HepG2 (cell line): Measurements from ENCODE around the gene STK25. TPM values are rescaled to one million over a fixed set of nuclear protein-coding genes. Genes with fewer than 3 reads are reported as not detected.

Experiments used
- ARNT ChIP-seq: fragments of 450-650 bp; IDR thresholded peaks from 2 replicates; pipeline ENCODE4 v1.6.1; 2017
- BATF2 ChIP-seq: sonication (generic); formaldehyde crosslinking; IDR thresholded peaks from 2 replicates; pipeline ENCODE4 v1.8.0; 2022; ENCODE audit warnings: mild to moderate bottlenecking, missing genetic modification reagents, moderate library complexity
- CEBPG ChIP-seq: IDR thresholded peaks from 2 replicates; pipeline ENCODE4 v1.6.1; 2016
- CERS6 ChIP-seq: sonication (generic); formaldehyde crosslinking; IDR thresholded peaks from 2 replicates; pipeline ENCODE4 v1.5.0; 2020; ENCODE audit warnings: missing genetic modification reagents
- FLYWCH1 ChIP-seq: sonication (generic); formaldehyde crosslinking; IDR thresholded peaks from 2 replicates; pipeline ENCODE4 v1.8.1; 2023; ENCODE audit warnings: mild to moderate bottlenecking, missing genetic modification reagents
- GMEB1 ChIP-seq: sonication (generic); formaldehyde crosslinking; IDR thresholded peaks from 2 replicates; pipeline ENCODE4 v1.5.1; 2020; ENCODE audit warnings: missing genetic modification reagents, mild to moderate bottlenecking, borderline replicate concordance
- IRF2 ChIP-seq: IDR thresholded peaks from 2 replicates; pipeline ENCODE4 v1.6.1; 2018; ENCODE audit warnings: missing genetic modification reagents, missing compliant biosample characterization
- KAT2B ChIP-seq: fragments of 150-350 bp; IDR thresholded peaks from 2 replicates; pipeline ENCODE4 v1.6.1; 2014; ENCODE audit warnings: low read depth, low read length, borderline replicate concordance
- KLF9 ChIP-seq: IDR thresholded peaks from 2 replicates; pipeline ENCODE4 v1.6.1; 2016; ENCODE audit warnings: low read depth
- NR2C2 ChIP-seq: sonication (generic); formaldehyde crosslinking; IDR thresholded peaks from 2 replicates; pipeline ENCODE4 v1.4.0; 2020; ENCODE audit warnings: missing genetic modification reagents, mild to moderate bottlenecking, moderate library complexity, borderline replicate concordance
- RFXAP ChIP-seq: sonication (generic); formaldehyde crosslinking; IDR thresholded peaks from 2 replicates; pipeline ENCODE4 v1.4.0; 2020; ENCODE audit warnings: missing genetic modification reagents, borderline replicate concordance
- SMYD3 ChIP-seq: sonication (generic); formaldehyde crosslinking; IDR thresholded peaks from 2 replicates; pipeline ENCODE4 v1.8.1; 2023; ENCODE audit warnings: mild to moderate bottlenecking, missing genetic modification reagents
- ZBTB14 ChIP-seq: sonication (generic); formaldehyde crosslinking; IDR thresholded peaks from 2 replicates; pipeline ENCODE4 v1.4.0; 2020; ENCODE audit warnings: missing genetic modification reagents
- ZBTB34 ChIP-seq: sonication (generic); formaldehyde crosslinking; IDR thresholded peaks from 2 replicates; pipeline ENCODE4 v1.8.0; 2022; ENCODE audit warnings: mild to moderate bottlenecking, missing genetic modification reagents
- ZFP37 ChIP-seq: sonication (generic); formaldehyde crosslinking; IDR thresholded peaks from 2 replicates; pipeline ENCODE4 v1.4.0; 2020; ENCODE audit warnings: missing genetic modification reagents, borderline replicate concordance
- ZNF276 ChIP-seq: sonication (generic); formaldehyde crosslinking; IDR thresholded peaks from 2 replicates; pipeline ENCODE4 v1.4.0; 2020; ENCODE audit warnings: mild to moderate bottlenecking, low read depth, missing genetic modification reagents
- ZNF432 ChIP-seq: sonication (generic); formaldehyde crosslinking; IDR thresholded peaks from 2 replicates; pipeline ENCODE4 v1.5.0; 2020; ENCODE audit warnings: missing genetic modification reagents, mild to moderate bottlenecking, borderline replicate concordance
- ZNF576 ChIP-seq: sonication (generic); formaldehyde crosslinking; IDR thresholded peaks from 2 replicates; pipeline ENCODE4 v1.4.0; 2020; ENCODE audit warnings: mild to moderate bottlenecking, missing genetic modification reagents
- ZNF800 ChIP-seq: sonication (generic); formaldehyde crosslinking; IDR thresholded peaks from 2 replicates; pipeline ENCODE4 v1.4.0; 2020; ENCODE audit warnings: missing genetic modification reagents
- polyA plus RNA-seq, 8 experiments: library from polyadenylated mRNA; depleted of rRNA in 3 of 8; stranded (reverse) in 7 of 8; unstranded in 1 of 8; fragments of >200 nt; fragmentation: Illumina TruSeq in 4 of 8; extraction: Trizol in 4 of 8; gene quantifications; 2 replicates each; pipeline versions ENCODE4 v1.2.1 to v1.2.3, GENCODE V29; 2011 to 2016; ENCODE audit warnings: low read depth in 4 of 8, missing spikeins in 1 of 8, mixed read lengths in 1 of 8; ENCODE audit not compliant: insufficient read depth in 1 of 8
- total RNA-seq, 5 experiments: library from RNA; depleted of rRNA; stranded (reverse); fragments of >200 nt; fragmentation: Illumina TruSeq; extraction: Trizol; gene quantifications; 2 replicates each; pipeline ENCODE4 v1.2.3, GENCODE V29; 2016; ENCODE audit warnings: low read depth in 1 of 5

STK25 gene
- total and polyA plus RNA-seq, 2 of the 13 experiments (the other 11 are each of a cell fraction or from before 2014, with no cell fraction given) = 177 to 481 TPM

- TF ChIP-seq CERS6 (no peak), ZNF576 (CRISPR knock-in tag) (no peak), RFXAP (CRISPR knock-in tag) (no peak), NR2C2 (CRISPR knock-in tag) (no peak), SMYD3 (no peak; the same call in 1 of the 2 replicates), GMEB1 (CRISPR knock-in tag) (0 out of 2 replicates have a peak, but pooled peaks have one; percentile 21), ZFP37 (CRISPR knock-in tag) (no peak), ZBTB34 (CRISPR knock-in tag) (no peak), CEBPG (CRISPR knock-in tag) (no peak), IRF2 (CRISPR knock-in tag) (no peak), ZBTB14 (no peak), ARNT (no peak), BATF2 (CRISPR knock-in tag) (peak; percentile 80; the same call in 1 of the 2 replicates), ZNF800 (CRISPR knock-in tag) (0 out of 2 replicates have a peak, but pooled peaks have one; percentile 39), ZNF276 (CRISPR knock-in tag) (peak; percentile 37; the same call in 1 of the 2 replicates), KLF9 (CRISPR knock-in tag) (no peak), FLYWCH1 (CRISPR knock-in tag) (0 out of 2 replicates have a peak, but pooled peaks have one; percentile 57), KAT2B (no peak), ZNF432 (CRISPR knock-in tag) (no peak)
Observed at GRCh38 chr2:241546771-241547498, 38.6 kb upstream of the STK25 start (continued).
